NCI-H146 (cell line): ENCODE results near the gene USP34.
A peak's percentile ranks its signal among the peaks of the same experiment; 100 is the strongest.
"Not testable (repeated sequence)": the region's sequence is repeated elsewhere in the genome, so short reads cannot be mapped to it uniquely, and the experiment has no call there.

Source experiments
- DNase-seq: peaks from one replicate; lab custom pipeline; 2025; lab: John Stamatoyannopoulos, UW

The USP34 gene, protein sequence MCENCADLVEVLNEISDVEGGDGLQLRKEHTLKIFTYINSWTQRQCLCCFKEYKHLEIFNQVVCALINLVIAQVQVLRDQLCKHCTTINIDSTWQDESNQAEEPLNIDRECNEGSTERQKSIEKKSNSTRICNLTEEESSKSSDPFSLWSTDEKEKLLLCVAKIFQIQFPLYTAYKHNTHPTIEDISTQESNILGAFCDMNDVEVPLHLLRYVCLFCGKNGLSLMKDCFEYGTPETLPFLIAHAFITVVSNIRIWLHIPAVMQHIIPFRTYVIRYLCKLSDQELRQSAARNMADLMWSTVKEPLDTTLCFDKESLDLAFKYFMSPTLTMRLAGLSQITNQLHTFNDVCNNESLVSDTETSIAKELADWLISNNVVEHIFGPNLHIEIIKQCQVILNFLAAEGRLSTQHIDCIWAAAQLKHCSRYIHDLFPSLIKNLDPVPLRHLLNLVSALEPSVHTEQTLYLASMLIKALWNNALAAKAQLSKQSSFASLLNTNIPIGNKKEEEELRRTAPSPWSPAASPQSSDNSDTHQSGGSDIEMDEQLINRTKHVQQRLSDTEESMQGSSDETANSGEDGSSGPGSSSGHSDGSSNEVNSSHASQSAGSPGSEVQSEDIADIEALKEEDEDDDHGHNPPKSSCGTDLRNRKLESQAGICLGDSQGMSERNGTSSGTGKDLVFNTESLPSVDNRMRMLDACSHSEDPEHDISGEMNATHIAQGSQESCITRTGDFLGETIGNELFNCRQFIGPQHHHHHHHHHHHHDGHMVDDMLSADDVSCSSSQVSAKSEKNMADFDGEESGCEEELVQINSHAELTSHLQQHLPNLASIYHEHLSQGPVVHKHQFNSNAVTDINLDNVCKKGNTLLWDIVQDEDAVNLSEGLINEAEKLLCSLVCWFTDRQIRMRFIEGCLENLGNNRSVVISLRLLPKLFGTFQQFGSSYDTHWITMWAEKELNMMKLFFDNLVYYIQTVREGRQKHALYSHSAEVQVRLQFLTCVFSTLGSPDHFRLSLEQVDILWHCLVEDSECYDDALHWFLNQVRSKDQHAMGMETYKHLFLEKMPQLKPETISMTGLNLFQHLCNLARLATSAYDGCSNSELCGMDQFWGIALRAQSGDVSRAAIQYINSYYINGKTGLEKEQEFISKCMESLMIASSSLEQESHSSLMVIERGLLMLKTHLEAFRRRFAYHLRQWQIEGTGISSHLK (N-terminal part only)

GRCh38 chr2:61470965-61471904, at the start of gene USP34:
TSS of gene USP34 (minus strand) at chr2:61471087. CDS start at chr2:61470692, 395 bp downstream.
- DNase-seq = peak; percentile 96

GRCh38 chr2:61520261-61520660, 49.4 kb upstream of the USP34 start:
- DNase-seq = no peak

DNA sequence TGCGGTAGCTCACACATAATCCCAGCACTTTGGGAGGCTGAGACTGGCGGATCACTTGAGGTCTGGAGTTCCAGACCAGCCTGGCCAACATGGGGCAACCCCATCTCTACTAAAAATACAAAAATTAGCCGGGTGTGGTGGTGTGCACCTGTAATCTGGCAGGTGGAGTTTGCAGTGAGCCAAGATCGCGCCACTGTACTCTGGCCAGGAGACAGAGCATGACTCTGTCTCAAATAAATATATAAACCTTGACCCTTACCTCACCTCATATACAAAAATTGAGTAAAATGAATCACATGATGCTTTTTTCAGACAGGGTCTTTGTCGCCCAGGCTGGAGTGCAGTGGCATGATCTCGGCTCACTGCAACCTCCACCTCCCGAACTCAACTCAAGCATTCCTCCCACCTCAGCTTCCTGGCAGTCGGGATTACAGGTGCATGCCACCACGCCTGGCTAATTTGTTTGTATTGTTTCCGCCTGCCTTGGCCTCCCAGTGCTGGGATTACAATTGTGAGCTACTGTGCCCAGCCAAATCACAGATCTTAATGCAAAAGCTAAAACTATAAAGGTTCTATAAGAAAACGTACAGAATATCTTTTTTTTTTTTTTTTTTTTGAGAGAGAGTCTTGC, 42.0 kb upstream of the USP34 start:
- DNase-seq = no peak

- DNase-seq = no peak
Observed at GRCh38 chr2:61510674-61511671, 40.1 kb upstream of the USP34 start.

DNA sequence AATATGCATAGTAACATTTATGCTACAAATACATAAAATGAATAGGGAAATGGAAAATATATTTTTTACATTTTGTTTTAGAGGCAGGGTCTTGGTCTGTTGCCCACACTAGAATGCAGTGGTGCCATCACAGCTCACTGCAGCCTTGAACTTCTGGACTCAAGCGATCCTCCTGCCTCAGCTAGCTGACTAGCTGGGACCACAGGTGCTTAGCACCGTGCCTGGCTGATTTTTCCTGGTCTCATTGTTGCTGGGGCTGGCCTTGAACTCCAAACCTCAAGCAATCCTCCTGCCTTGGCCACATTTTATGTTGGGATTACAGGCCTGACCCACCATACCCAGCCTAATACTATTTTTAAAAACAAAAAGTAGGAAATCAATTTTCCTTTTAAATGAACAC, 34.1 kb upstream of the USP34 start:
- no peak for DNase-seq

- no peak for DNase-seq
Observed at GRCh38 chr2:61499060-61499459, 28.2 kb upstream of the USP34 start.

- no peak for DNase-seq
Observed at GRCh38 chr2:61493523-61493942, 22.6 kb upstream of the USP34 start.

DNA sequence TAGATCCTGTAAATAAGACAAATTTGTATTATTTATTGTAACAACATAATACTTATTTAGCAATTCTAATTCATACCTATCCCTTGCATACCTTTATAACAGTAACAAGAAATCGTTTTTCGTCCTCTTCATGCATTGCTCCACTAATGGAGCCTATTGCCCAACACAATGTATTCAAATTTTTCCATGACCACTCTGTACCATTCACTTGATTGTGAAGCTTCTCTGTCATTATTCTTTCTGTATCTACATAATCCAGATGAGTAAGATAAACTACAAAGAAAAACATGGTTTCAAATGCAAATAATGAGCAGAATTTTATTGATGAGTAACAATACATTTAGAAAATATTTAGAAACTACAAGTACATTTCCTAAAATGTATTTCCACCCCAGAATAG, 21.6 kb upstream of the USP34 start:
- DNase-seq = no peak

DNA sequence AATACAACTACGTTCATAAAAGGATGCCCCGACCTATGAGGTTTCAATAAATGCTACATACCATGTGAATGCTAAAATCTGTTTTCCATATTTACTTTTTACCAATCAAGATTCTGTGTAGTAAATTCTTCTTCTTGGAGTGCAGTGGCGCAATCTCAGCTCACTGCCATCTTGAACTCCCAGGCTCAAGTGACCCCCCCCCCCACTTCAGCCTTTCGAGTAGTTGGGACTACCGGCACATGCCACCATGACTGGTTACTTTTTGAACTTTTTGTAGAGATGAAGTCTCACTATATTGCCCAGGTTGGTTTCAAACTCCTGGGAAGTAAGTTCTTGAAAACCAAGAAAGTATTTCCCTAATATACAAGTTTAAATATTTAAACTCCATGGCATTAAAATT, 14.4 kb upstream of the USP34 start:
- no peak for DNase-seq

- DNase-seq = no peak
Observed at GRCh38 chr2:61478086-61478485, 7.2 kb upstream of the USP34 start.

GRCh38 chr2:61476929-61477589, 6.2 kb upstream of the USP34 start:
- not testable (repeated sequence) for DNase-seq

GRCh38 chr2:61471905-61472805, 1.3 kb upstream of the USP34 start:
- peak; percentile 39 for DNase-seq

DNA sequence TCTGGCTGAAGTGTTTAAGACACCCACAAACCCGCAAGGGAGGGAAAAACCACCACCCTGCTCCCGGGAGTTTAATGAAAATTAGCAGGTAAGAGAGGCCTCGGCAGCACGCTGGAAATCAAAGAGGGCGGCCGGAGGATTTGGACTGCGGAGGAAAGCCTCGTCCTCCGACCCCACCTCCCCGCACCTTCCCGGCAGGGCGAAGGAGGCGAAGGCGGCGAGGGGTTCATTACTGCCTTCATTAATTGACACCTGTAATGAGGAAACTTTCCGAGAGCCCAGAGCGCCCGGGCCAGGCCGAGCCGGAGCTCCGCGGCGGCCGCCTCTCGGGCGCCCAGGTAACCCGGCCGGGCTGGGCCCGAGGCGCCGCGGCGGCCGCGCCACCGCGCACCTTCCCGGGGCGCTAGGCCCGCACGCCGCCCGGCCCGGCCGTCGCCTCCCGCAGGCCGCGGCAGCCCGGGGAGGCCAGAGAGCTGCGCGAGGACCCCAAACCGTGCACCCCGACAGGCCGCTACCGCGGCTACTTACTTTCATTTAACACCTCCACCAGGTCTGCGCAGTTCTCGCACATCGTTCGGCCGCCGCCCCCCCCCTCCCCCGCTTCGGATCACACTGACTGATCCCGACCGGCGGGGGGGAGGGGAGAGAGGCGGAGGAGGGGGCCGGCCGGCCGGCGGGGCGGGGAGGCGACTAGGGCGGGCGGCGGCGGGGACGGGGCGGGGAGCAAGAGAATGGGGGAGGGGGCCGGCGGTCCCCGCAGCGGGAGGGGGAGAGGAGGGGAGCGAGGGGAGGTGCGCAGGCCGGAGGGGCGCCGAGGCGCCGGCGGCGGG, 550 bp downstream of the USP34 start:
- peak; percentile 89 for DNase-seq

- no peak for DNase-seq
Observed at GRCh38 chr2:61469424-61470121, 1.3 kb downstream of the USP34 start.

- DNase-seq = not testable (repeated sequence)
Observed at GRCh38 chr2:61468231-61468630, 2.7 kb downstream of the USP34 start.

- no peak for DNase-seq
Observed at GRCh38 chr2:61465045-61465444, 5.8 kb downstream of the USP34 start.
